HEK293 (cell line): ENCODE results near the gene MACROH2A2.

Experiments used
- BCL11A ChIP-seq: fragments of 450-650 bp; formaldehyde crosslinking; IDR thresholded peaks from 2 replicates; pipeline ENCODE4 v1.5.1; 2016; ENCODE audit warnings: low read depth, missing biosample characterization, missing genetic modification characterization
- MYNN ChIP-seq: fragments of 450-650 bp; formaldehyde crosslinking; IDR thresholded peaks from 2 replicates; pipeline ENCODE4 v1.5.1; 2016; ENCODE audit warnings: missing biosample characterization, missing genetic modification characterization, borderline replicate concordance
- YY1 ChIP-seq: fragments of 450-650 bp; formaldehyde crosslinking; IDR thresholded peaks from 2 replicates; pipeline ENCODE4 v1.5.1; 2018; ENCODE audit warnings: missing biosample characterization, missing genetic modification characterization
- ZBTB49 ChIP-seq: fragments of 450-650 bp; formaldehyde crosslinking; IDR thresholded peaks from 2 replicates; pipeline ENCODE4 v1.5.1; 2016; ENCODE audit warnings: missing biosample characterization, missing genetic modification characterization, low read depth
- ZFP41 ChIP-seq: fragments of 450-650 bp; formaldehyde crosslinking; IDR thresholded peaks from 2 replicates; pipeline ENCODE4 v1.5.1; 2016; ENCODE audit warnings: missing biosample characterization, missing genetic modification characterization, borderline replicate concordance
- ZNF133 ChIP-seq: fragments of 450-650 bp; formaldehyde crosslinking; IDR thresholded peaks from 2 replicates; pipeline ENCODE4 v1.5.1; 2016; ENCODE audit warnings: missing biosample characterization, missing genetic modification characterization
- ZNF19 ChIP-seq: fragments of 450-650 bp; formaldehyde crosslinking; IDR thresholded peaks from 2 replicates; pipeline ENCODE4; 2016; ENCODE audit warnings: missing biosample characterization, missing genetic modification characterization, low read depth
- ZNF416 ChIP-seq: fragments of 450-650 bp; formaldehyde crosslinking; IDR thresholded peaks from 2 replicates; pipeline ENCODE4 v1.5.1; 2016; ENCODE audit warnings: missing biosample characterization, missing genetic modification characterization
- ZNF785 ChIP-seq: fragments of 450-650 bp; formaldehyde crosslinking; IDR thresholded peaks from 2 replicates; pipeline ENCODE4 v1.5.1; 2016; ENCODE audit warnings: missing biosample characterization, missing genetic modification characterization
- TF ChIP-seq, protein P1 (sequence below): fragments of 450-650 bp; formaldehyde crosslinking; IDR thresholded peaks from 2 replicates; pipeline ENCODE4 v1.5.1; 2016; ENCODE audit warnings: missing biosample characterization, missing genetic modification characterization
- TF ChIP-seq, protein P2 (sequence below): fragments of 450-650 bp; formaldehyde crosslinking; IDR thresholded peaks from 2 replicates; pipeline ENCODE4 v1.5.1; 2016; ENCODE audit warnings: missing biosample characterization, missing genetic modification characterization

GRCh38 chr10:70084189-70084588, 31.5 kb downstream of the MACROH2A2 start:
- TF ChIP-seq, protein P1, sequence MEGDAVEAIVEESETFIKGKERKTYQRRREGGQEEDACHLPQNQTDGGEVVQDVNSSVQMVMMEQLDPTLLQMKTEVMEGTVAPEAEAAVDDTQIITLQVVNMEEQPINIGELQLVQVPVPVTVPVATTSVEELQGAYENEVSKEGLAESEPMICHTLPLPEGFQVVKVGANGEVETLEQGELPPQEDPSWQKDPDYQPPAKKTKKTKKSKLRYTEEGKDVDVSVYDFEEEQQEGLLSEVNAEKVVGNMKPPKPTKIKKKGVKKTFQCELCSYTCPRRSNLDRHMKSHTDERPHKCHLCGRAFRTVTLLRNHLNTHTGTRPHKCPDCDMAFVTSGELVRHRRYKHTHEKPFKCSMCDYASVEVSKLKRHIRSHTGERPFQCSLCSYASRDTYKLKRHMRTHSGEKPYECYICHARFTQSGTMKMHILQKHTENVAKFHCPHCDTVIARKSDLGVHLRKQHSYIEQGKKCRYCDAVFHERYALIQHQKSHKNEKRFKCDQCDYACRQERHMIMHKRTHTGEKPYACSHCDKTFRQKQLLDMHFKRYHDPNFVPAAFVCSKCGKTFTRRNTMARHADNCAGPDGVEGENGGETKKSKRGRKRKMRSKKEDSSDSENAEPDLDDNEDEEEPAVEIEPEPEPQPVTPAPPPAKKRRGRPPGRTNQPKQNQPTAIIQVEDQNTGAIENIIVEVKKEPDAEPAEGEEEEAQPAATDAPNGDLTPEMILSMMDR (tag by site-specific recombination), result no peak
- TF ChIP-seq ZNF133 (tag by site-specific recombination) (no peak), BCL11A (tag by site-specific recombination) (no peak), ZFP41 (tag by site-specific recombination) (no peak), ZNF416 (no peak), YY1 (tag by site-specific recombination) (no peak), ZBTB49 (tag by site-specific recombination) (no peak), MYNN (no peak), ZNF785 (no peak), ZNF19 (no peak)
- TF ChIP-seq, protein P2, sequence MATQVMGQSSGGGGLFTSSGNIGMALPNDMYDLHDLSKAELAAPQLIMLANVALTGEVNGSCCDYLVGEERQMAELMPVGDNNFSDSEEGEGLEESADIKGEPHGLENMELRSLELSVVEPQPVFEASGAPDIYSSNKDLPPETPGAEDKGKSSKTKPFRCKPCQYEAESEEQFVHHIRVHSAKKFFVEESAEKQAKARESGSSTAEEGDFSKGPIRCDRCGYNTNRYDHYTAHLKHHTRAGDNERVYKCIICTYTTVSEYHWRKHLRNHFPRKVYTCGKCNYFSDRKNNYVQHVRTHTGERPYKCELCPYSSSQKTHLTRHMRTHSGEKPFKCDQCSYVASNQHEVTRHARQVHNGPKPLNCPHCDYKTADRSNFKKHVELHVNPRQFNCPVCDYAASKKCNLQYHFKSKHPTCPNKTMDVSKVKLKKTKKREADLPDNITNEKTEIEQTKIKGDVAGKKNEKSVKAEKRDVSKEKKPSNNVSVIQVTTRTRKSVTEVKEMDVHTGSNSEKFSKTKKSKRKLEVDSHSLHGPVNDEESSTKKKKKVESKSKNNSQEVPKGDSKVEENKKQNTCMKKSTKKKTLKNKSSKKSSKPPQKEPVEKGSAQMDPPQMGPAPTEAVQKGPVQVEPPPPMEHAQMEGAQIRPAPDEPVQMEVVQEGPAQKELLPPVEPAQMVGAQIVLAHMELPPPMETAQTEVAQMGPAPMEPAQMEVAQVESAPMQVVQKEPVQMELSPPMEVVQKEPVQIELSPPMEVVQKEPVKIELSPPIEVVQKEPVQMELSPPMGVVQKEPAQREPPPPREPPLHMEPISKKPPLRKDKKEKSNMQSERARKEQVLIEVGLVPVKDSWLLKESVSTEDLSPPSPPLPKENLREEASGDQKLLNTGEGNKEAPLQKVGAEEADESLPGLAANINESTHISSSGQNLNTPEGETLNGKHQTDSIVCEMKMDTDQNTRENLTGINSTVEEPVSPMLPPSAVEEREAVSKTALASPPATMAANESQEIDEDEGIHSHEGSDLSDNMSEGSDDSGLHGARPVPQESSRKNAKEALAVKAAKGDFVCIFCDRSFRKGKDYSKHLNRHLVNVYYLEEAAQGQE (tag by site-specific recombination), result no peak
